NT2/D1 (cell line): ENCODE measurements around the gene ILF2.

Experiments
- DNase-seq: peaks from one replicate; pipeline ENCODE4 v3.0.0-alpha.2; 2011; ENCODE audit warnings: low read depth, low spot score
- H3K27me3 ChIP-seq: 2 replicates; pipeline ENCODE4 v1.6.0; 2011; ENCODE audit warnings: mild to moderate bottlenecking; ENCODE audit not compliant: insufficient read length, insufficient read depth
- H3K36me3 ChIP-seq: 2 replicates; pipeline ENCODE4 v1.6.1; 2011; ENCODE audit warnings: mild to moderate bottlenecking, low read length, mixed read lengths; ENCODE audit not compliant: insufficient read depth, insufficient read length
- H3K4me1 ChIP-seq: 2 replicates; pipeline ENCODE4 v1.5.1; 2011; ENCODE audit not compliant: insufficient read depth, insufficient read length
- H3K4me3 ChIP-seq: 2 replicates; pipeline ENCODE4 v1.5.1; 2011; ENCODE audit warnings: low read depth; ENCODE audit not compliant: insufficient read length
- H3K9ac ChIP-seq: 2 replicates; pipeline ENCODE4 v1.6.0; 2011; ENCODE audit warnings: low read depth; ENCODE audit not compliant: insufficient read length
- H3K9me3 ChIP-seq: 2 replicates; pipeline ENCODE4 v1.5.1; 2011; ENCODE audit warnings: mild to moderate bottlenecking, low read length; ENCODE audit not compliant: insufficient read depth
- SUZ12 ChIP-seq: IDR thresholded peaks from 2 replicates; pipeline ENCODE4 v1.6.1; 2011; ENCODE audit not compliant: insufficient read length, insufficient read depth; ENCODE audit errors: extremely low read depth
- YY1 ChIP-seq: IDR thresholded peaks from 2 replicates; pipeline ENCODE4 v1.6.1; 2011; ENCODE audit not compliant: insufficient read length, insufficient read depth
- ZNF274 ChIP-seq: IDR thresholded peaks from 2 replicates; pipeline ENCODE4 v1.6.1; 2011; ENCODE audit warnings: mild to moderate bottlenecking, low read depth, low read length

Gene ILF2

DNA sequence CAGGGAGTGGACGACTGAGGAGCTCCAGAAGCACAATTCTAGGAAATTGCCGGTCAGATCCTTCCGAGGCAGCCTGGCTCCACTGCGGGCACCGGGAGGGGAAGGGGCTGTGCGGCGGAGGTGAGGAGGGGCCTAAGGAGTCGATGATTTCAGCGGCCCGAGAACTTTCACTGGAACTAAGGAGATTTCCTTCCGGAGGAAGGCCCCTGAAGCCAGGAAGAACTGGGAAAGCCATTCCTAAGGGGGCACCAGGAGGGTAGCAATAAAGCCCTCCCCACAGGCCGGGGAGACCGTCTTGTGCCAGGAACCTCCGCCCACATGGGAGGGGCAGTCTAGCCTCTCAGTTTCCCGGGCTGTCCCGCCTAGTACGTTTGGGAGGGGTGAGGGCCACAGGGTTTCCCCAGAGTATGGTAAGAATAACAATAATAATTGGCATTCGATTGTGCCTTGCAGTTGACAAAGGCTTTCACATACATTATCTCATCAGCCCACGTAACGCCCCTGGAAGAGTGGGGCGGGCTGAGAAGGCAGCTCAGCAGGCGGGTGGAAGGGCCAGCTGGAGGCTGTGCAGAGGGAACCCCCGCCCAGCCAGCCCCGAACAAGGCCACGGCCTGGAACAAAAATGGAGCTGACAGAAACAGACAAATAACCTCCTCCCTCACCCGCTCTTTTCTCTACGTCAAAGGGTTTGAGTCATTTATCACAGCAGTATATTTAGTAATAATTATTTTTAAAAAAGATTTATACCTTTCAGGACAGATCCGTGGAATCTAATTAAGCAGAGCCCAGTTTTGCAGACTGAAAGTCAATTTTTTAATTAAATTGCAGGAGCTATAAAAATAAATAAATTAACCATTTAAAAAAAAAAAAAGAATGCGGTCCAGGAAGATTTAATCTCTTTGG, 27.5 kb upstream of the ILF2 start:
- Histone ChIP-seq H3K36me3 (no peaks in the 10 kb centered on the region), H3K4me1 (peaks cover 18% of the 10 kb centered on the region), H3K4me3 (no peak overlapping the region), H3K9ac (peak overlapping the region; percentile 33), H3K27me3 (no peaks in the 10 kb centered on the region), H3K9me3 (no peaks in the 10 kb centered on the region)
- TF ChIP-seq YY1 (no peak), SUZ12 (no peak), ZNF274 (no peak)
- DNase-seq, result no peak

DNA sequence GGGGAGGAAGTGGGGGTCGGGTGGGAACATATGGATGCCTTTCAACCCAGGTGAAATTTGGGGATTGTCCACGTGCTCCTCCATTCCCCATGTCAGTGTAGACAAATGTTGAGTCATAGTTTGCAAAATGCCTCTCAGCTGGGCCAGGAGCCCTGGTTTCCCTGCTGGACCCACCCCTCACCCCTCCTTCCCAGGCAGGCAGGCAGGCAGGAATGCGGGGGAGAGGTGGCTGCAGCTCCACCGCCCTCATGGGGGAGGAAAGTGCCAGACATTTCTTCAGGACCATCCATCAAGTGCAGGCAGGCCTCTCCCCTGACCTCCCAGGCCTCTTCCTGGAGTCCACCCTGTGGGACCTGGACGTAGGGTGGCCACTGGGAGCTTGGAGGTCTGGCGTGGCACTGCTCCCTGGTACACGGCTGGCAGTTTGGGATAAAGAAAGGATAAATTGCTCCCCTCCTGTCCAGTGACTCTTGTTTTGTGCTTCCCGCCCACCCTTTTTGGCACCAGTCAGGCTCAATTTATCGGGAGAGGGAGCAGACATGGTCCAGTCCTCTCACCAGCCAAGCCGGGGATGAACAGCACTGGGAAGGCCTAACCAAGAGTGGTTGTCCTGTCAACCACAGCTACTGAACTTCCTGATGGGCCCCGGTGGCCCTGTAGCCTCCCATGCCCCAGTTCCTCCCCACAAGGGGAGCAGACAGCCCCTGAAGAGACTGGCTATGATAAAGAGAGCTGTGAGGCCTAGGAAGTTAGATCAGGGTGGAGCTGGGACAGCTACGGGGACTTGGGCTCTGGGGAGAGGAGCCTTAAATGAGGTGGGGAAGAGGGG, 26.6 kb upstream of the ILF2 start:
- H3K9ac ChIP-seq, result peak overlapping the region; percentile 6
- peak; percentile 78 for DNase-seq
- TF ChIP-seq SUZ12, result no peak
- H3K9me3 ChIP-seq, result no peaks in the 10 kb centered on the region
- H3K36me3 ChIP-seq, result no peaks in the 10 kb centered on the region
- H3K4me1 ChIP-seq, result peaks cover 18% of the 10 kb centered on the region
- H3K4me3 ChIP-seq, result no peak overlapping the region
- H3K27me3 ChIP-seq, result no peaks in the 10 kb centered on the region

DNA sequence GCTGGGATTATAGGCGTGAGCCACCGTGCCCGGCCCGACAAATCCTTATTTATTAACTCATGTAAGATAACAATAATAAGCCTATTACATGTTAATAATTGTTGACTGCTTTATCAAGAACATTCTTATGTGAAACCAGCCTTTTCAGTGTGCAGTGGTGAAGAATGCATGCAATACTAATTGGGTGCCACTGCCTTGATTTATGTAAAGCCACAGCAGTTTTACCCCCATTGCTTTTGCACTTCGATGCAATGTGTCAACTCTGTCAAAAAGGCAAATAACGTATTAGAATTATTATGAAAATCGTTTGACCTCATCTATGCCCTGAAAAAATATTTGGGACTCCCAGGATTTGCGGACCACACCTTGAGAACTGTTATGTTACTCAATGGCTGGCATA, 25.9 kb upstream of the ILF2 start:
- no peak for TF ChIP-seq YY1
- TF ChIP-seq SUZ12, result no peak
- TF ChIP-seq ZNF274, result no peak
- H3K27me3 ChIP-seq, result no peaks in the 10 kb centered on the region
- H3K9me3 ChIP-seq, result no peaks in the 10 kb centered on the region
- H3K4me3 ChIP-seq, result no peak overlapping the region
- peaks cover 18% of the 10 kb centered on the region for H3K4me1 ChIP-seq
- H3K36me3 ChIP-seq, result no peaks in the 10 kb centered on the region
- no peak overlapping the region for H3K9ac ChIP-seq
- DNase-seq, result no peak

DNA sequence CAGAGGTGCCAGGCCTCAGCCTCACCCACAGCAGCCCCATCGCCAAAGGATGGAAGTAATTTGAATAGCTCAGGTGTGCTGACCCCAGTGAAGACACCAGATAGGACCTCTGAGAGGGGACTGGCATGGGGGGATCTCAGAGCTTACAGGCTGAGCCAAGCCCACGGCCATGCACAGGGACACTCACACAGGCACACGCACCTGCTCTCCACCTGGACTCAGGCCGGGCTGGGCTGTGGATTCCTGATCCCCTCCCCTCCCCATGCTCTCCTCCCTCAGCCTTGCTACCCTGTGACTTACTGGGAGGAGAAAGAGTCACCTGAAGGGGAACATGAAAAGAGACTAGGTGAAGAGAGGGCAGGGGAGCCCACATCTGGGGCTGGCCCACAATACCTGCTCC, 22.7 kb upstream of the ILF2 start:
- Histone ChIP-seq H3K36me3 (no peaks in the 10 kb centered on the region), H3K4me1 (peaks cover 18% of the 10 kb centered on the region), H3K9me3 (no peaks in the 10 kb centered on the region), H3K4me3 (no peak overlapping the region), H3K9ac (no peak overlapping the region), H3K27me3 (no peaks in the 10 kb centered on the region)
- TF ChIP-seq SUZ12 (no peak), ZNF274 (no peak), YY1 (no peak)
- DNase-seq, result no peak

DNA sequence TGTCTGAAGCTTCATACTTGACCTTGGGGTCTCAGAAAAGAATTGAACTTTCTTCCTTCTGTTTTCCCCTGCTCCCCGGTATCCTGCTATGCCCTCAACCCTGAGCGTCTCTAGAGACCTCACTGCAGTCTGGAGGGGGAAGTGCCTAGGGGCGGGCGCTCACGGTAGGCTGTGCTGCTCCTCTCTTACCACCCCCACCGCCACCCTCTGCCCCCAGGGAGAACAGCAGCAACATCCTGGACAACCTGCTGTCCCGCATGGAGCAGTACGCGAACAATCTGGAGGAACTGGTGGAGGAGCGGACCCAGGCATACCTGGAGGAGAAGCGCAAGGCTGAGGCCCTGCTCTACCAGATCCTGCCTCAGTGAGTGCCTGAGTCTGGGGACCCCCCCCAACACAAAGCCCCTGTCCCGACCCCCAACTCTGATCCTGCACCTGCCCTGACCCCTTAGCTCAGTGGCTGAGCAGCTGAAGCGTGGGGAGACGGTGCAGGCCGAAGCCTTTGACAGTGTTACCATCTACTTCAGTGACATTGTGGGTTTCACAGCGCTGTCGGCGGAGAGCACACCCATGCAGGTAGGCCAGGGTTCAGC, 18.0 kb upstream of the ILF2 start:
- no peaks in the 10 kb centered on the region for H3K9me3 ChIP-seq
- H3K4me1 ChIP-seq, result peaks cover 16% of the 10 kb centered on the region
- TF ChIP-seq SUZ12, result no peak
- TF ChIP-seq ZNF274, result no peak
- TF ChIP-seq YY1, result no peak
- DNase-seq, result no peak
- H3K27me3 ChIP-seq, result no peaks in the 10 kb centered on the region
- H3K36me3 ChIP-seq, result peaks cover 3% of the 10 kb centered on the region
- H3K9ac ChIP-seq, result no peak overlapping the region
- H3K4me3 ChIP-seq, result no peak overlapping the region

DNA sequence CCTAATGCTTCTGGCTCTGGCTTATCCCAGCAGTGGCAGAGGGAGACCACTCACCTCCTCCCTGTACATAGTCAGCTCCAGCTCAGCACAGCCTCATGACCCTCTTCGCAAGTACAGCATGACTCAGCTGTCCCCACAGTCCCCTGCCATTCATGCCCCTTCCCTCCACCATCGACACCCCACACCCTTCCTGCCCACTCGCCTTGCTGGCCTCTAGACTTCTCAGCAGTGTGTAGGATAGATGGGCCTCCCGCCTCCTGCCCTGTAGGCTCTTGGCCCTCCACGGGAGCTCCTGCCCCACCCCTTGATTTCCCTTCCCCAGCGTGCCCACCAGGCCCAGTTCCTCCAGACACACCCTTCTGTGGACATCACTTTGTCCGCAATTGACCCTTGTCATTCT, 17.5 kb upstream of the ILF2 start:
- Histone ChIP-seq H3K36me3 (peaks cover 3% of the 10 kb centered on the region), H3K9ac (no peak overlapping the region), H3K4me3 (no peak overlapping the region), H3K9me3 (no peaks in the 10 kb centered on the region), H3K4me1 (peaks cover 19% of the 10 kb centered on the region), H3K27me3 (no peaks in the 10 kb centered on the region)
- no peak for TF ChIP-seq ZNF274
- no peak for DNase-seq
